Measurements from ENCODE around the gene AAR2.

Gene AAR2

GRCh38 chr20:36217226-36217625 is 19.1 kb upstream of the AAR2 start:
- peak; percentile 66 for ATAC-seq (ENCODE audit: low read depth)
- DNase-seq (ENCODE audit: low spot score) = peak; percentile 73

GRCh38 chr20:36218380-36219064 is 17.8 kb upstream of the AAR2 start:
- H3K36me3 ChIP-seq (ENCODE audit: low read depth) = no peaks in the 10 kb centered on the region
- H3K27ac ChIP-seq (ENCODE audit: poor library complexity, severe bottlenecking) = no peak overlapping the region
- H3K9me3 ChIP-seq (ENCODE audit: severe bottlenecking) = no peaks in the 10 kb centered on the region
- TF ChIP-seq CTCF (IDR thresholded peaks at IDR 0.05; ENCODE audit: poor library complexity, severe bottlenecking) = no peak
- H3K4me1 ChIP-seq (ENCODE audit: insufficient read depth, poor library complexity, severe bottlenecking) = no peaks in the 10 kb centered on the region
- DNase-seq (ENCODE audit: low spot score) (peak; percentile 76), ATAC-seq (ENCODE audit: low read depth) (no peak)
- no peak overlapping the region for H3K4me3 ChIP-seq (ENCODE audit: severe bottlenecking)
- H3K27me3 ChIP-seq (ENCODE audit: insufficient read depth, poor library complexity, severe bottlenecking) = no peaks in the 10 kb centered on the region

More at GRCh38 chr20:36217226-36217625, 19.1 kb upstream of the AAR2 start:
- Histone ChIP-seq H3K4me3 (ENCODE audit: severe bottlenecking) (no peak overlapping the region), H3K36me3 (ENCODE audit: low read depth) (no peaks in the 10 kb centered on the region), H3K4me1 (ENCODE audit: insufficient read depth, poor library complexity, severe bottlenecking) (no peaks in the 10 kb centered on the region), H3K27ac (ENCODE audit: poor library complexity, severe bottlenecking) (no peak overlapping the region), H3K9me3 (ENCODE audit: severe bottlenecking) (no peaks in the 10 kb centered on the region), H3K27me3 (ENCODE audit: insufficient read depth, poor library complexity, severe bottlenecking) (no peaks in the 10 kb centered on the region)
- peak; percentile 22 for TF ChIP-seq CTCF (IDR thresholded peaks at IDR 0.05; ENCODE audit: poor library complexity, severe bottlenecking)

GRCh38 chr20:36219671-36220220 is 16.5 kb upstream of the AAR2 start:
- peak; percentile 73 for DNase-seq (ENCODE audit: low spot score)
- no peak for ATAC-seq (ENCODE audit: low read depth)
- H3K27me3 ChIP-seq (ENCODE audit: insufficient read depth, poor library complexity, severe bottlenecking) = no peaks in the 10 kb centered on the region
- H3K36me3 ChIP-seq (ENCODE audit: low read depth) = no peaks in the 10 kb centered on the region
- H3K4me1 ChIP-seq (ENCODE audit: insufficient read depth, poor library complexity, severe bottlenecking) = no peaks in the 10 kb centered on the region
- H3K27ac ChIP-seq (ENCODE audit: poor library complexity, severe bottlenecking) = no peak overlapping the region
- TF ChIP-seq CTCF (IDR thresholded peaks at IDR 0.05; ENCODE audit: poor library complexity, severe bottlenecking) = no peak
- no peaks in the 10 kb centered on the region for H3K9me3 ChIP-seq (ENCODE audit: severe bottlenecking)
- H3K4me3 ChIP-seq (ENCODE audit: severe bottlenecking) = no peak overlapping the region

- ATAC-seq (ENCODE audit: low read depth) (no peak), DNase-seq (ENCODE audit: low spot score) (no peak)
- Histone ChIP-seq H3K4me1 (ENCODE audit: insufficient read depth, poor library complexity, severe bottlenecking) (no peaks in the 10 kb centered on the region), H3K27ac (ENCODE audit: poor library complexity, severe bottlenecking) (no peak overlapping the region), H3K27me3 (ENCODE audit: insufficient read depth, poor library complexity, severe bottlenecking) (no peaks in the 10 kb centered on the region), H3K4me3 (ENCODE audit: severe bottlenecking) (no peak overlapping the region), H3K36me3 (ENCODE audit: low read depth) (no peaks in the 10 kb centered on the region), H3K9me3 (ENCODE audit: severe bottlenecking) (no peaks in the 10 kb centered on the region)
- TF ChIP-seq CTCF (IDR thresholded peaks at IDR 0.05; ENCODE audit: poor library complexity, severe bottlenecking) = no peak
Measured at GRCh38 chr20:36225666-36226065, 10.6 kb upstream of the AAR2 start.

- DNase-seq (ENCODE audit: low spot score) (no peak), ATAC-seq (ENCODE audit: low read depth) (no peak)
- no peaks in the 10 kb centered on the region for H3K27me3 ChIP-seq (ENCODE audit: insufficient read depth, poor library complexity, severe bottlenecking)
- no peaks in the 10 kb centered on the region for H3K36me3 ChIP-seq (ENCODE audit: low read depth)
- H3K4me1 ChIP-seq (ENCODE audit: insufficient read depth, poor library complexity, severe bottlenecking) = no peaks in the 10 kb centered on the region
- H3K27ac ChIP-seq (ENCODE audit: poor library complexity, severe bottlenecking) = no peak overlapping the region
- no peak for TF ChIP-seq CTCF (IDR thresholded peaks at IDR 0.05; ENCODE audit: poor library complexity, severe bottlenecking)
- H3K9me3 ChIP-seq (ENCODE audit: severe bottlenecking) = no peaks in the 10 kb centered on the region
- no peak overlapping the region for H3K4me3 ChIP-seq (ENCODE audit: severe bottlenecking)
Measured at GRCh38 chr20:36228770-36229169, 7.5 kb upstream of the AAR2 start.
